Measurements from ENCODE around the gene ALDH1B1.
"Not testable (repeated sequence)": the region's sequence is repeated elsewhere in the genome, so short reads cannot be mapped to it uniquely, and the experiment has no call there.

Gene ALDH1B1

DNA sequence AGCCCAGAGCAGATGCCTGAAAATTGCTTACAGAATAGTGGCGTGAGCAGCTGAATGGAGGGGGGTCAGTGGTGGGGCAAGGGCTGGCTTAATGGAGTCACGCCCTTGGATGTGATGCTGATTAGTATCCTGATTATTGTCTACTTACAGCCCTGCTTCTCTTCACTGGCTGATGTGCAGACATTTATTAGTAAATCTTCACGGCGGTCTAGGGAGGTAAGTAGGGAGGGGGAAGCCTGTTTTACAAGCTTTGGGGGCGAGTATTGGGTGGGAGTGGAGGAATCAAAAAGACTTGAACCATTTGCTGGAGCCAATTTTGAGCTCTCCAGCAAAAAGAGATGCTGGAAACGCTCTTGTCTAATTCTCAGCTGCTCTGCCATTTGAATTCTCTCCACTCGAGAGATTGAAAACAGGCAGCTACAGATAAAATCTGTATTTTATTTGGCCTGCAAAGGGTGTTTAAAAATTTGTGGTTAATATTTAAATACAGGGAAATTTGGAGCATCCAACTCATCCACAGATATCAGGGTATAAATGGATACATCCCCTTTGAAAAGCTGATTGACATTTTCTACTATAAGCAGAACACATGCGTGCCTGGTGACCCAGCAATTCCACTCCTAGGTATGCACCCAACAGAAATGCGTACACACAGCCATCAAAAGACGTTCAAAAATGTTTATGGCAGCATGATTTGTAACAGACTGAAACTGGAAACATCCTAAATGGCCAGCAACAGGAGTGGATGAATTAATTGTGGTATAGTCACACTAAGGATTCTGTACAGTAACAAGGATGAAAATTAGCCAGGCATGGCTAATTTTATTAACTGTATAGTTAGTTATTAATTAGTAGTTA lies 19.5 kb upstream of the ALDH1B1 start:
- no peak overlapping the region for H3K4me3 ChIP-seq (ENCODE audit: low read depth, low read length)
- no peak for TF ChIP-seq CTCF (IDR thresholded peaks at IDR 0.05; ENCODE audit: borderline replicate concordance, insufficient read depth, low read depth, low read length)

DNA sequence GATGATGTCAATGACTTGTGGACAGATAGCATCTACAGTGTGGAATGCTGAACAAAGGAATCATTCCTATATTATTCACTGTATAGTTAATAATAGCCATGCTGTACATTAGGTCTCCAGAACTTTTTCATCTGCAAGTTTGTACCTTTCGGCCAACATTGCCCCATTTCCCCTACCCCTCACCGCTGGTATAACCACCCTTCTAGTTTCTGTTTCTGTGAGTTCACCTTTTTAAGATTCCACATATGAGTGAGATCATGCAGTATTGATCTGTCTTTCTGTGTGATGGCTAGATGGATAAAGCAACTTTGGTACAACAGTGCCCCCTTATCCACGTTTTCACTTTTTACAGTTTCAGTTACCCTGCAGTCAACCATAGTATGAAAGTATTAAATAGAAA lies 18.8 kb upstream of the ALDH1B1 start:
- no peak overlapping the region for H3K4me3 ChIP-seq (ENCODE audit: low read depth, low read length)
- TF ChIP-seq CTCF (IDR thresholded peaks at IDR 0.05; ENCODE audit: borderline replicate concordance, insufficient read depth, low read depth, low read length), result no peak

- no peak overlapping the region for H3K4me3 ChIP-seq (ENCODE audit: low read depth, low read length)
- no peak for TF ChIP-seq CTCF (IDR thresholded peaks at IDR 0.05; ENCODE audit: borderline replicate concordance, insufficient read depth, low read depth, low read length)
These were observed 17.5 kb upstream of the ALDH1B1 start for GRCh38 chr9:38374847-38375571.

DNA sequence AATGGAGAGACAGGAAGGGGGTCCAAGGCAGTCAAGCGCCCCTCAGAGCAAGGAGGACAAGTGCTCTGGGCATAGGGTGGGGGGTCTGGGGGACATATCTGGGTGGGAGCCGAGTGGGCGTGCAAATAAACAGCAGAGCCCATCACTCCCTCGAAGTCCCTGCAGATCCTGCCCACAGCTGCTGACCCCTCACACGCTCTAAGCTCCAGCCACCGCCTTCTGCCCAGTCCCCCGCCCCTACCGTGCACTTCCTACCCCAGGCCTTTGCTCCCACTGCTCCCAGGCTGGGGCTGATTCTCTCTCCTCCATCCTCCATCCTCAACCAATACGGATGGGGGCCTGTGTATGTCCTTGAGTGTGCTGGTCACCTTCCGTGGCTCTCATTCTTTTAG lies 16.9 kb upstream of the ALDH1B1 start:
- TF ChIP-seq CTCF (IDR thresholded peaks at IDR 0.05; ENCODE audit: borderline replicate concordance, insufficient read depth, low read depth, low read length), result no peak
- no peak overlapping the region for H3K4me3 ChIP-seq (ENCODE audit: low read depth, low read length)

- H3K4me3 ChIP-seq (ENCODE audit: low read depth, low read length), result no peak overlapping the region
- no peak for TF ChIP-seq CTCF (IDR thresholded peaks at IDR 0.05; ENCODE audit: borderline replicate concordance, insufficient read depth, low read depth, low read length)
These were observed 16.4 kb upstream of the ALDH1B1 start for GRCh38 chr9:38376021-38376670.

DNA sequence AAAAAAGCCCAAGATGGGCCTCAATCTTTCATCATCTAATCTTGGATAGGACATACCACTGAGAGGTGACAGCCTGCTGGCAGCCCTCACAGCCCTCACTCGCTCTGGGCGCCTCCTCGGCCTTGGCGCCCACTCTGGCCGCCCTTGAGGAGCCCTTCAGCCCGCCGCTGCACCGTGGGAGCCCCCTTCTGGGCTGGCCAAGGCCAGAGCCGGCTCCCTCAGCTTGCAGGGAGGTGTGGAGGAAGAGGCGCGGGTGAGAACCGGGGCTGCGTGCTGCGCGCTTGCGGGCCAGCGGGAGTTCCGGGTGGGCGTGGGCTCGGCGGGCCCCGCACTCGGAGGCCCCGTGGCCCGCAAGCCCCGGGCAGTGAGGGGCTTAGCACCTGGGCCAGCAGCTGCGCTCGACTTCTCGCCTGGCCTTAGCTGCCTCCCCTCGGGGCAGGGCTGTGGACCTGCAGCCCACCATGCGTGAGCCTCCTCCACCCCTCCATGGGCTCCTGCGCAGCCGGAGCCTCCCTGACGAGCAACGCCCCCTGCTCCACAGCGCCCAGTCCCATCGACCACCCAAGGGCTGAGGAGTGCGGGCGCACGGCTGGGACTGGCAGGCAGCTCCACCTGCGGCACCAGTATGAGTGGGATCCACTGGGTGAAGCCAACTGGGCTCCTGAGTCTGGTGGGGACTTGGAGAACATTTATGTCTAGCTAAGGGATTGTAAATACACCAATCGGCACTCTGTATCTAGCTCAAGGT lies 15.0 kb upstream of the ALDH1B1 start:
- H3K4me3 ChIP-seq (ENCODE audit: low read depth, low read length), result not testable (repeated sequence)
